HepG2 (cell line): Measurements from ENCODE around the gene RPS6KA2. TPM values are rescaled to one million over a fixed set of nuclear protein-coding genes. Genes with fewer than 3 reads are reported as not detected.

ENCODE experiments used
- CAMTA2 ChIP-seq: sonication (generic); formaldehyde crosslinking; IDR thresholded peaks from 2 replicates; pipeline ENCODE4 v1.4.0; 2020; ENCODE audit warnings: mild to moderate bottlenecking, missing genetic modification reagents, borderline replicate concordance
- CEBPZ ChIP-seq: IDR thresholded peaks from 2 replicates; pipeline ENCODE4 v1.6.1; 2012; ENCODE audit warnings: low read length, improper control_type of control experiment
- GLI4 ChIP-seq: sonication (generic); formaldehyde crosslinking; IDR thresholded peaks from 2 replicates; pipeline ENCODE4 v1.5.1; 2020; ENCODE audit warnings: missing genetic modification reagents, mild to moderate bottlenecking, moderate library complexity, borderline replicate concordance
- GRHL1 ChIP-seq: sonication (generic); formaldehyde crosslinking; conservative IDR thresholded peaks from 2 replicates; pipeline ENCODE4 v1.8.0; 2022; ENCODE audit warnings: missing genetic modification reagents
- HMG20A ChIP-seq: IDR thresholded peaks from 2 replicates; pipeline ENCODE4 v1.6.1; 2016; ENCODE audit warnings: borderline replicate concordance
- HNRNPUL1 ChIP-seq: fragments of 200-400 bp; formaldehyde crosslinking; IDR thresholded peaks from 2 replicates; pipeline ENCODE4 v1.6.1; 2017; ENCODE audit warnings: low read depth, mild to moderate bottlenecking, low read length, moderate library complexity
- ISX ChIP-seq: sonication (generic); formaldehyde crosslinking; conservative IDR thresholded peaks from 2 replicates; pipeline ENCODE4 v1.5.0; 2020; ENCODE audit warnings: missing genetic modification reagents
- KLF11 ChIP-seq: IDR thresholded peaks from 2 replicates; pipeline ENCODE4 v1.6.1; 2016; ENCODE audit warnings: missing compliant biosample characterization
- LBX2 ChIP-seq: sonication (generic); formaldehyde crosslinking; IDR thresholded peaks from 2 replicates; pipeline ENCODE4 v1.5.0; 2020; ENCODE audit warnings: missing genetic modification reagents, mild to moderate bottlenecking, borderline replicate concordance
- MIER3 ChIP-seq: IDR thresholded peaks from 2 replicates; pipeline ENCODE4 v1.6.1; 2016; ENCODE audit warnings: missing compliant biosample characterization, borderline replicate concordance
- MTF2 ChIP-seq: sonication (generic); formaldehyde crosslinking; IDR thresholded peaks from 2 replicates; pipeline ENCODE4 v1.5.0; 2020; ENCODE audit warnings: missing genetic modification reagents, borderline replicate concordance
- NPAS2 ChIP-seq: sonication (generic); formaldehyde crosslinking; IDR thresholded peaks from 2 replicates; pipeline ENCODE4 v1.8.0; 2022; ENCODE audit warnings: mild to moderate bottlenecking, missing genetic modification reagents, borderline replicate concordance
- TEAD2 ChIP-seq: sonication (generic); formaldehyde crosslinking; IDR thresholded peaks from 2 replicates; pipeline ENCODE4 v1.9.0; 2021; ENCODE audit warnings: missing genetic modification reagents
- USF2 ChIP-seq, 2 experiments: sonication (generic) in 1 of 2; formaldehyde crosslinking in 1 of 2; IDR thresholded peaks; 2 replicates each; pipeline versions ENCODE4 v1.5.1 to v1.6.1; 2011 to 2020; ENCODE audit warnings: borderline replicate concordance in 1 of 2, low read depth in 1 of 2, low read length in 1 of 2, mild to moderate bottlenecking in 1 of 2, missing genetic modification reagents in 1 of 2, moderate library complexity in 1 of 2
- ZBTB1 ChIP-seq: sonication (generic); formaldehyde crosslinking; IDR thresholded peaks from 2 replicates; pipeline ENCODE4 v1.4.0; 2020; ENCODE audit warnings: missing genetic modification reagents, borderline replicate concordance
- ZFP1 ChIP-seq: IDR thresholded peaks from 2 replicates; pipeline ENCODE4 v1.6.1; 2016
- ZNF263 ChIP-seq: sonication (generic); formaldehyde crosslinking; IDR thresholded peaks from 2 replicates; pipeline ENCODE4 v1.4.0; 2020; ENCODE audit warnings: missing genetic modification reagents
- ZNF331 ChIP-seq: sonication (generic); formaldehyde crosslinking; IDR thresholded peaks from 2 replicates; pipeline ENCODE4 v1.4.0; 2020; ENCODE audit warnings: missing genetic modification reagents
- ZNF451 ChIP-seq: sonication (generic); formaldehyde crosslinking; IDR thresholded peaks from 2 replicates; pipeline ENCODE4 v1.5.0; 2020; ENCODE audit warnings: mild to moderate bottlenecking, missing genetic modification reagents
- ZNF549 ChIP-seq: sonication (generic); formaldehyde crosslinking; IDR thresholded peaks from 2 replicates; pipeline ENCODE4 v1.5.0; 2020; ENCODE audit warnings: missing genetic modification reagents
- ZNF788 ChIP-seq: sonication (generic); formaldehyde crosslinking; IDR thresholded peaks from 2 replicates; pipeline ENCODE4 v1.5.0; 2020; ENCODE audit warnings: mild to moderate bottlenecking, missing genetic modification reagents, borderline replicate concordance
- ZNF891 ChIP-seq: sonication (generic); formaldehyde crosslinking; IDR thresholded peaks from 2 replicates; pipeline ENCODE4 v1.5.0; 2020; ENCODE audit warnings: mild to moderate bottlenecking, missing genetic modification reagents
- ZSCAN20 ChIP-seq: sonication (generic); formaldehyde crosslinking; IDR thresholded peaks from 2 replicates; pipeline ENCODE4 v1.4.0; 2020; ENCODE audit warnings: missing genetic modification reagents, mild to moderate bottlenecking, borderline replicate concordance
- polyA plus RNA-seq, 8 experiments: library from polyadenylated mRNA; depleted of rRNA in 3 of 8; stranded (reverse) in 7 of 8; unstranded in 1 of 8; fragments of >200 nt; fragmentation: Illumina TruSeq in 4 of 8; extraction: Trizol in 4 of 8; gene quantifications; 2 replicates each; pipeline versions ENCODE4 v1.2.1 to v1.2.3, GENCODE V29; 2011 to 2016; ENCODE audit warnings: low read depth in 4 of 8, missing spikeins in 1 of 8, mixed read lengths in 1 of 8; ENCODE audit not compliant: insufficient read depth in 1 of 8
- total RNA-seq, 5 experiments: library from RNA; depleted of rRNA; stranded (reverse); fragments of >200 nt; fragmentation: Illumina TruSeq; extraction: Trizol; gene quantifications; 2 replicates each; pipeline ENCODE4 v1.2.3, GENCODE V29; 2016; ENCODE audit warnings: low read depth in 1 of 5

The RPS6KA2 gene
- total and polyA plus RNA-seq, 2 of the 13 experiments (the other 11 are each of a cell fraction or from before 2014, with no cell fraction given): 0.22 to 0.38 TPM

GRCh38 chr6:166387642-166388289 is 239.3 kb downstream of the RPS6KA2 start (continued):
- TF ChIP-seq GRHL1 (CRISPR knock-in tag) (no peak), ZNF549 (CRISPR knock-in tag) (no peak), GLI4 (CRISPR knock-in tag) (peak; percentile 83; the same call in 1 of the 2 replicates), ZNF451 (CRISPR knock-in tag) (no peak), ZNF331 (CRISPR knock-in tag) (peak; percentile 67; the same call in 1 of the 2 replicates), USF2 (IDR thresholded peaks at IDR 0.05; ENCODE audit: low read depth, low read length) (no peak), USF2 (CRISPR knock-in tag; IDR thresholded peaks at IDR 0.05; ENCODE audit: borderline replicate concordance) (no peak), CAMTA2 (CRISPR knock-in tag) (no peak), MIER3 (CRISPR knock-in tag) (peak; percentile 90; the same call in 1 of the 2 replicates), MTF2 (no peak), ZNF263 (CRISPR knock-in tag) (0 out of 2 replicates have a peak, but pooled peaks have one; percentile 35), HMG20A (CRISPR knock-in tag) (peak; percentile 94), ZBTB1 (CRISPR knock-in tag) (no peak), ZFP1 (CRISPR knock-in tag) (no peak; the same call in 1 of the 2 replicates), HNRNPUL1 (peak; percentile 17; the same call in 1 of the 2 replicates), ISX (CRISPR knock-in tag) (no peak), ZNF891 (no peak), LBX2 (CRISPR knock-in tag) (no peak), ZSCAN20 (CRISPR knock-in tag) (0 out of 2 replicates have a peak, but pooled peaks have one; percentile 79), KLF11 (peak; percentile 14; the same call in 1 of the 2 replicates), ZNF788 (CRISPR knock-in tag) (peak; percentile 82; the same call in 1 of the 2 replicates), TEAD2 (CRISPR knock-in tag) (no peak), NPAS2 (CRISPR knock-in tag) (no peak), CEBPZ (no peak)
